BJ (cell line): Measurements from ENCODE around the gene TAF11L10. TPM values are rescaled to one million over a fixed set of nuclear protein-coding genes. Genes with fewer than 3 reads are reported as not detected.
"Not testable (repeated sequence)": the region's sequence is repeated elsewhere in the genome, so short reads cannot be mapped to it uniquely, and the experiment has no call there.

Experiments
- CTCF ChIA-PET: fragments of 350-600 bp; formaldehyde crosslinking; extraction: SDS; loops from one replicate; lab custom pipeline; 2021; ENCODE audit warnings: antibody characterized with exemption, inconsistent platforms; lab: Yijun Ruan, JAX
- POLR2A ChIA-PET: fragments of 300-600 bp; sonication (Branson Sonifier 250); formaldehyde crosslinking; extraction: SDS; loops from one replicate; lab custom pipeline; 2021; ENCODE audit warnings: antibody characterized with exemption; lab: Charles Lee
- DNase-seq: peaks from one replicate; pipeline ENCODE4 v3.0.0-alpha.2; 2011; ENCODE audit warnings: low read depth
- H3K27me3 ChIP-seq: 2 replicates; pipeline ENCODE4 v1.6.0; 2011; ENCODE audit warnings: low read length; ENCODE audit not compliant: control insufficient read depth, insufficient read depth
- H3K36me3 ChIP-seq: 2 replicates; pipeline ENCODE4 v1.5.1; 2011; ENCODE audit warnings: low read length; ENCODE audit not compliant: control insufficient read depth, insufficient read depth
- H3K4me3 ChIP-seq: 2 replicates; pipeline ENCODE4 v1.5.1; 2011; ENCODE audit warnings: low read depth, mild to moderate bottlenecking, control low read depth, low read length
- polyA minus RNA-seq: library from RNA; depleted of rRNA, polyadenylated mRNA; stranded (reverse); fragments of >200 nt; gene quantifications from 2 replicates; pipeline ENCODE4 v1.2.3, GENCODE V29; 2011; rRNA and poly(A)+ RNA removed
- polyA plus RNA-seq: library from polyadenylated mRNA; depleted of rRNA; stranded (reverse); fragments of >200 nt; gene quantifications from 2 replicates; pipeline ENCODE4 v1.2.3, GENCODE V29; 2011; rRNA removed
- TF ChIP-seq, protein P1 (sequence below): IDR thresholded peaks from 2 replicates; pipeline ENCODE4 v1.5.1; 2011; ENCODE audit warnings: low read depth, mild to moderate bottlenecking, control low read depth, inconsistent platforms, low read length, moderate library complexity; ENCODE audit not compliant: insufficient read depth

TAF11L10 gene
- polyA plus RNA-seq, result not detected in 2 replicates
- not detected in 2 replicates for polyA minus RNA-seq

DNA sequence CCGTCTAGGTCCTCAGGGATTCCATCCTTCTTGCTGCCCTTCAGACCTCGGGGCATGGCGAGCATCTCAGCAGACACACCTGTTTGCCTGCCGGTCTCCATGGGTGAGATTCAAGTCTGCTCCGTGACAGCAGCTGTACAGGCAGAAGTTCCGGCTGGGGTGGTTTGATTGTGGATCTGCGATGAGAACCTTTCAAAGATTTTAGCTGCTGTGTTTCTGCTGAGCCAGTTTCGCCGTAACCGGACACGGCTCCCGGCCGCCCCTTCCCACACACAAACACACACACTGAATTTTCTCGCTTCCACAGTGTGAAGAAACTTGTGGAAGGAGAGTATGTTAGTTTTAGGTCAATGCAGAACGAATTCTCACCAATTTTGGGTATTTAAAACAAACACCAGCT lies at the start of gene TAF11L10:
Gene TAF11L10, minus strand, starts transcription at position 101 of the 400 bp plus-strand sequence.
- H3K4me3 ChIP-seq, POLR2A ChIA-PET, DNase-seq, CTCF ChIA-PET, H3K27me3 ChIP-seq, H3K36me3 ChIP-seq: not testable (repeated sequence)

- TF ChIP-seq, protein P1, sequence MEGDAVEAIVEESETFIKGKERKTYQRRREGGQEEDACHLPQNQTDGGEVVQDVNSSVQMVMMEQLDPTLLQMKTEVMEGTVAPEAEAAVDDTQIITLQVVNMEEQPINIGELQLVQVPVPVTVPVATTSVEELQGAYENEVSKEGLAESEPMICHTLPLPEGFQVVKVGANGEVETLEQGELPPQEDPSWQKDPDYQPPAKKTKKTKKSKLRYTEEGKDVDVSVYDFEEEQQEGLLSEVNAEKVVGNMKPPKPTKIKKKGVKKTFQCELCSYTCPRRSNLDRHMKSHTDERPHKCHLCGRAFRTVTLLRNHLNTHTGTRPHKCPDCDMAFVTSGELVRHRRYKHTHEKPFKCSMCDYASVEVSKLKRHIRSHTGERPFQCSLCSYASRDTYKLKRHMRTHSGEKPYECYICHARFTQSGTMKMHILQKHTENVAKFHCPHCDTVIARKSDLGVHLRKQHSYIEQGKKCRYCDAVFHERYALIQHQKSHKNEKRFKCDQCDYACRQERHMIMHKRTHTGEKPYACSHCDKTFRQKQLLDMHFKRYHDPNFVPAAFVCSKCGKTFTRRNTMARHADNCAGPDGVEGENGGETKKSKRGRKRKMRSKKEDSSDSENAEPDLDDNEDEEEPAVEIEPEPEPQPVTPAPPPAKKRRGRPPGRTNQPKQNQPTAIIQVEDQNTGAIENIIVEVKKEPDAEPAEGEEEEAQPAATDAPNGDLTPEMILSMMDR, result no peak
- CTCF ChIA-PET, result no interaction called here
These were observed 36.5 kb upstream of the TAF11L10 start, which contains the start of gene TAF11L14 for GRCh38 chr5:17634160-17634559. Gene TAF11L14, plus strand, starts transcription at chr5:17634460.

GRCh38 chr5:17631788-17632187 lies 34.2 kb upstream of the TAF11L10 start, which contains the start of gene TAF11L13:
Gene TAF11L13, plus strand, starts transcription at chr5:17632088.
- CTCF ChIA-PET, H3K36me3 ChIP-seq, DNase-seq, POLR2A ChIA-PET, H3K4me3 ChIP-seq, H3K27me3 ChIP-seq: not testable (repeated sequence)

More at GRCh38 chr5:17634160-17634559, 36.5 kb upstream of the TAF11L10 start, which contains the start of gene TAF11L14:
- H3K27me3 ChIP-seq, result no peaks in the 10 kb centered on the region
- H3K36me3 ChIP-seq, result no peaks in the 10 kb centered on the region
- H3K4me3 ChIP-seq, result no peak within 1 kb of the TSS
- POLR2A ChIA-PET, result no interaction called here
- DNase-seq, result no peak

DNA sequence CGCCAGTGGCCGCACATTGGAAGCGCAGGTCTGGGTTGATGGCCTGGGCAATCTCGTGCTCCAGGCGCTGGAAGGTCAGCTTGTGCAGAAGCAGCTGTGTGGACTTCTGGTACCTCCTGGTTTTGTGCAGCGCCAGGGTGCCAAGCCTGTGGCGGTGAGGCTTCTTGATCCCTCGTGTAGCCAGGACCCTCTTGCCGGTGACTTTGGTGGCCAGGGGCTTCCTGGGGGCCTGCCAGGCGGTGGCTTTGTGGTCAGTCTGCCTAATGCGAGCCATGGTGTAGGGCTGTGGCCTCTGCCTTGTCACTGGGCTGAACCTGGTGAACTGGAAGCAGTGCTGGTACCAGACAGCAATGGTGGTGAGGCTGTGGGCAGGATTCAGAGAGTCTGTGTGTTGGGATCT lies 28.1 kb upstream of the TAF11L10 start:
- H3K36me3 ChIP-seq, result no peaks in the 10 kb centered on the region
- DNase-seq, result no peak
- ChIA-PET POLR2A (no interaction called here), CTCF (no interaction called here)
- TF ChIP-seq, protein P1, result no peak
- H3K4me3 ChIP-seq, result no peak overlapping the region
- H3K27me3 ChIP-seq, result no peaks in the 10 kb centered on the region

DNA sequence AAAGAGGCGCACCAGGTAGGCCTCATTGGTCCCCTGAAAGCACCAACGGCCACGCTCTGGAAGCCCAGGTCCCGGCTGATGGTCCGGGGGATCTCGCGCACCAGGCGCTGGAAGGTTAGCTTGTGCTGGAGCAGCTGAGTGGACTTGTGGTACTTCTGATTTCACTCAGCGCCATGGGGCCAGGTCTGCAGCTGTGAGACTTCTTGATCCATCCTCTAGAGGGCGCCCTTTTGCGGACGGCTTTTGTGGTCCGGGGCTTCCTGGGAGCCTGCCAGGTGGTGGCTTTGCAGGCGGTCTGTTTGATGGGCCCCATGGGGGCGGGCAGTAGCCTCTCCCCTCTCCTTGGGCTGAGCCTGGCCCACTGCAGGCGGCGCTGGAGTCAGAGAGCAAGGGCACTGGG lies 23.0 kb upstream of the TAF11L10 start:
- Histone ChIP-seq H3K36me3 (no peaks in the 10 kb centered on the region), H3K27me3 (no peaks in the 10 kb centered on the region), H3K4me3 (no peak overlapping the region)
- POLR2A ChIA-PET, result no interaction called here
- DNase-seq, result no peak
- TF ChIP-seq, protein P1, result peak; percentile 3; the same call in 1 of the 2 replicates
- CTCF ChIA-PET, result no interaction called here

GRCh38 chr5:17619354-17619753 lies 21.7 kb upstream of the TAF11L10 start:
- TF ChIP-seq, protein P1, result no peak
- Histone ChIP-seq H3K27me3 (no peaks in the 10 kb centered on the region), H3K36me3 (no peaks in the 10 kb centered on the region), H3K4me3 (no peak overlapping the region)
- CTCF ChIA-PET, result no interaction called here
- DNase-seq, result no peak
- POLR2A ChIA-PET, result no interaction called here
